BLaER1 treated with 17β-estradiol and CSF1 and Interleukin-3, amounts not matched to agents 10 nM and 100 nM (cell line): ENCODE data around the gene TARBP1.

Experiments used
- H3K27ac ChIP-seq, 11 experiments: shearing (Covaris generic); formaldehyde crosslinking; 2 replicates each; pipeline ENCODE4 v1.8.1; 2022
- H3K27me3 ChIP-seq, 11 experiments: shearing (Covaris generic); formaldehyde crosslinking; 2 replicates each; pipeline ENCODE4 v1.8.1; 2022
- H3K36me3 ChIP-seq, 11 experiments: shearing (Covaris generic); formaldehyde crosslinking; 2 replicates each; pipeline ENCODE4 v1.8.1; 2022
- H3K4me1 ChIP-seq, 10 experiments: shearing (Covaris generic); formaldehyde crosslinking; 2 replicates each; pipeline ENCODE4 v1.8.1; 2022
- H3K4me2 ChIP-seq, 11 experiments: shearing (Covaris generic); formaldehyde crosslinking; 2 replicates each; pipeline ENCODE4 v1.8.1; 2022
- H3K4me3 ChIP-seq, 10 experiments: shearing (Covaris generic); formaldehyde crosslinking; 2 replicates each; pipeline ENCODE4 v1.8.1; 2022
- H3K9ac ChIP-seq, 11 experiments: shearing (Covaris generic); formaldehyde crosslinking; 2 replicates each; pipeline ENCODE4 v1.8.1; 2022
- H3K9me3 ChIP-seq, 11 experiments: shearing (Covaris generic); formaldehyde crosslinking; replicated peaks in 1 of 11; 2 replicates each; pipeline ENCODE4 v1.8.1; 2022
- H4K20me1 ChIP-seq, 11 experiments: shearing (Covaris generic); formaldehyde crosslinking; 2 replicates each; pipeline ENCODE4 v1.8.1; 2022
- Cebpa-rat ChIP-seq, 11 experiments: shearing (Covaris generic); IDR thresholded peaks; 2 replicates each; pipeline ENCODE4 v1.8.1; 2022

The TARBP1 gene

GRCh38 chr1:234489007-234489697 lies 10.2 kb upstream of the TARBP1 start:
- H3K4me2 ChIP-seq, result peak overlapping the region; percentile 55 to 86 (median 72)

GRCh38 chr1:234488054-234489006 lies 9.4 kb upstream of the TARBP1 start:
- no peaks in the 10 kb centered on the region for H3K9me3 ChIP-seq
- H3K27ac ChIP-seq, result peak overlapping the region in 9 of 11 experiments; percentile 39 to 56 (median 49); a peak in 18 of 22 replicates
- peak overlapping the region in 7 of 11 experiments; percentile 1 to 64 (median 37); a peak in 8 of 22 replicates for H3K9ac ChIP-seq

More at GRCh38 chr1:234489007-234489697, 10.2 kb upstream of the TARBP1 start:
- H3K9ac ChIP-seq, result peak overlapping the region in 6 of 11 experiments; percentile 1 to 20 (median 10); a peak in 3 of 22 replicates
- no peak for TF ChIP-seq Cebpa-rat (IDR thresholded peaks at IDR 0.05)
- H3K9me3 ChIP-seq, result no peaks in the 10 kb centered on the region
- H3K27me3 ChIP-seq, result no peaks in the 10 kb centered on the region
- H3K4me3 ChIP-seq, result no peak overlapping the region
- H3K4me1 ChIP-seq, result peaks cover 42 to 68% (median 54%) of the 10 kb centered on the region in 10 experiments
- no peaks in the 10 kb centered on the region for H4K20me1 ChIP-seq
- H3K36me3 ChIP-seq, result no peaks in the 10 kb centered on the region
- peak overlapping the region in 1 of 11 experiments; percentile 13; a peak in 1 of 22 replicates for H3K27ac ChIP-seq

GRCh38 chr1:234486858-234487840 lies 8.2 kb upstream of the TARBP1 start:
- peak overlapping the region; percentile 55 to 86 (median 72) for H3K4me2 ChIP-seq
- H3K4me1 ChIP-seq, result peaks cover 41 to 55% (median 48%) of the 10 kb centered on the region in 10 experiments
- H4K20me1 ChIP-seq, result no peaks in the 10 kb centered on the region
- H3K27me3 ChIP-seq, result no peaks in the 10 kb centered on the region
- peak overlapping the region in 10 of 11 experiments; percentile 12 to 64 (median 39); a peak in 16 of 22 replicates for H3K9ac ChIP-seq
- H3K36me3 ChIP-seq, result no peaks in the 10 kb centered on the region
- TF ChIP-seq Cebpa-rat (IDR thresholded peaks at IDR 0.05), result peak in 3 of 11 experiments; percentile 22 to 37 (median 25); a peak in 2 of 22 replicates
- H3K9me3 ChIP-seq, result no peaks in the 10 kb centered on the region
- no peak overlapping the region for H3K4me3 ChIP-seq
- peak overlapping the region in 9 of 11 experiments; percentile 39 to 56 (median 49); a peak in 17 of 22 replicates for H3K27ac ChIP-seq

More at GRCh38 chr1:234488054-234489006, 9.4 kb upstream of the TARBP1 start:
- H4K20me1 ChIP-seq, result no peaks in the 10 kb centered on the region
- no peak overlapping the region for H3K4me3 ChIP-seq
- H3K4me2 ChIP-seq, result peak overlapping the region; percentile 55 to 86 (median 72)
- H3K36me3 ChIP-seq, result no peaks in the 10 kb centered on the region
- no peak for TF ChIP-seq Cebpa-rat (IDR thresholded peaks at IDR 0.05)
- H3K4me1 ChIP-seq, result peaks cover 41 to 60% (median 51%) of the 10 kb centered on the region in 10 experiments
- no peaks in the 10 kb centered on the region for H3K27me3 ChIP-seq

GRCh38 chr1:234484991-234485739 lies 6.2 kb upstream of the TARBP1 start:
- no peak overlapping the region for H3K4me2 ChIP-seq
- H3K4me1 ChIP-seq, result peaks cover 30 to 38% (median 35%) of the 10 kb centered on the region in 10 experiments
- H3K9ac ChIP-seq, result no peak overlapping the region
- no peak overlapping the region for H3K4me3 ChIP-seq
- no peak for TF ChIP-seq Cebpa-rat (IDR thresholded peaks at IDR 0.05)
- no peak overlapping the region for H3K27ac ChIP-seq
- no peaks in the 10 kb centered on the region for H4K20me1 ChIP-seq
- no peaks in the 10 kb centered on the region for H3K27me3 ChIP-seq
- no peaks in the 10 kb centered on the region for H3K9me3 ChIP-seq
- no peaks in the 10 kb centered on the region for H3K36me3 ChIP-seq

- Histone ChIP-seq H4K20me1 (no peaks in the 10 kb centered on the region), H3K4me3 (no peak overlapping the region), H3K36me3 (no peaks in the 10 kb centered on the region), H3K4me1 (peaks cover 26 to 35% (median 32%) of the 10 kb centered on the region in 10 experiments), H3K9me3 (no peaks in the 10 kb centered on the region), H3K4me2 (no peak overlapping the region), H3K9ac (no peak overlapping the region), H3K27ac (no peak overlapping the region), H3K27me3 (no peaks in the 10 kb centered on the region)
- TF ChIP-seq Cebpa-rat (IDR thresholded peaks at IDR 0.05), result no peak
Measured at GRCh38 chr1:234484218-234484617, 5.2 kb upstream of the TARBP1 start.

- Histone ChIP-seq H3K9me3 (no peaks in the 10 kb centered on the region), H3K4me2 (no peak overlapping the region), H3K4me3 (no peak overlapping the region), H4K20me1 (peaks cover 0 to 4% (median 0%) of the 10 kb centered on the region in 11 experiments; a peak in 2 of 22 replicates), H3K36me3 (no peaks in the 10 kb centered on the region), H3K4me1 (peaks cover 11 to 24% (median 21%) of the 10 kb centered on the region in 10 experiments), H3K27ac (no peak overlapping the region), H3K27me3 (no peaks in the 10 kb centered on the region), H3K9ac (no peak overlapping the region)
- no peak for TF ChIP-seq Cebpa-rat (IDR thresholded peaks at IDR 0.05)
Measured at GRCh38 chr1:234481771-234482170, 2.8 kb upstream of the TARBP1 start.

- Histone ChIP-seq H3K4me3 (no peak overlapping the region), H3K9me3 (no peaks in the 10 kb centered on the region), H3K9ac (no peak overlapping the region; a peak in 1 of 22 replicates), H4K20me1 (peaks cover 0 to 18% (median 0%) of the 10 kb centered on the region in 11 experiments; a peak in 6 of 22 replicates), H3K27ac (no peak overlapping the region), H3K27me3 (no peaks in the 10 kb centered on the region), H3K36me3 (no peaks in the 10 kb centered on the region), H3K4me1 (peaks cover 29 to 40% (median 36%) of the 10 kb centered on the region in 10 experiments), H3K4me2 (peak overlapping the region in 3 of 11 experiments; percentile 85 to 93 (median 93); a peak in 3 of 22 replicates)
- no peak for TF ChIP-seq Cebpa-rat (IDR thresholded peaks at IDR 0.05)
Measured at GRCh38 chr1:234479866-234480265, 887 bp upstream of the TARBP1 start.
